Cardiac ventricle fibroblast (primary cell): Measurements from ENCODE around the gene SEC14L3. TPM values are rescaled to one million over a fixed set of nuclear protein-coding genes. Genes with fewer than 3 reads are reported as not detected.

ENCODE experiments used
- total RNA-seq: library from RNA; depleted of rRNA; stranded (reverse); fragments of >200 nt; gene quantifications from 2 replicates; pipeline ENCODE4 v1.2.3, GENCODE V29; 2015

Gene SEC14L3
- total RNA-seq = not detected in 2 replicates

DNA sequence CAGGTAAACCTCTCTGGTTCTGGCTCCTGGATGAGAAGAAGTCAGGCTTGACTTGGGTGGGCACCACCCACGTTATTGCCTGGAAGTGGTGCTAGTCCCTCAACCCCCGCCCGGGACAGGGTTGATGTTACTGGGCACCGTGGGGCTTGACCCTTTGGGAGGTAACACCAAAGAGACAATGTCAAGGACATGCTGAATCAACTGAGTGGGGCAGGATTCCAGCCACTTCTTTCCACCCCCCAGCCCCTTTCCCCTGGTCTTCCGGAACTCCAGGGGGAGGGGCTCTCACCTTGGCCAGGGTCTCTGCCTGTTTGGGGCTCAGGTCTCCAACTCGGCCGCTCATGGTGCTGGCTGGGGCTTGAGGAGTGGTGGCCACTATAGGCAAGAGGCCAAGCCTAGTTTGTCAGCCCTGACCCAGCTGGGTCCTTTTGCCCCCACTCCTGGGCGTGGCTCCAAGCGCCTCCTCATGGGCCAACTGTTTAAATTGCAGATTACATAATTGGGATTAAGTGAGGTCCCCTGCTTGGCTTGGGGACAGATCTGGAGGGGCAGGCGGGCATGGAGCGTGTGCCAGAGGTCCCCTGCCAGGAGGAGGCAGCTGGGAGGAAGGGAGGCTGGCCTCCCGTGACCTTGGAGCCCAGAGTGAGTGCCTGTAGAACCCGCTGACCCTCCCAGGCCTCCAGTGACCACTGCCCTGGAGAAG, at the start of gene SEC14L3:
Gene SEC14L3 (minus strand): TSS at position 402 of the 703 bp plus-strand sequence. CDS start 59 bp downstream, at position 343.

DNA sequence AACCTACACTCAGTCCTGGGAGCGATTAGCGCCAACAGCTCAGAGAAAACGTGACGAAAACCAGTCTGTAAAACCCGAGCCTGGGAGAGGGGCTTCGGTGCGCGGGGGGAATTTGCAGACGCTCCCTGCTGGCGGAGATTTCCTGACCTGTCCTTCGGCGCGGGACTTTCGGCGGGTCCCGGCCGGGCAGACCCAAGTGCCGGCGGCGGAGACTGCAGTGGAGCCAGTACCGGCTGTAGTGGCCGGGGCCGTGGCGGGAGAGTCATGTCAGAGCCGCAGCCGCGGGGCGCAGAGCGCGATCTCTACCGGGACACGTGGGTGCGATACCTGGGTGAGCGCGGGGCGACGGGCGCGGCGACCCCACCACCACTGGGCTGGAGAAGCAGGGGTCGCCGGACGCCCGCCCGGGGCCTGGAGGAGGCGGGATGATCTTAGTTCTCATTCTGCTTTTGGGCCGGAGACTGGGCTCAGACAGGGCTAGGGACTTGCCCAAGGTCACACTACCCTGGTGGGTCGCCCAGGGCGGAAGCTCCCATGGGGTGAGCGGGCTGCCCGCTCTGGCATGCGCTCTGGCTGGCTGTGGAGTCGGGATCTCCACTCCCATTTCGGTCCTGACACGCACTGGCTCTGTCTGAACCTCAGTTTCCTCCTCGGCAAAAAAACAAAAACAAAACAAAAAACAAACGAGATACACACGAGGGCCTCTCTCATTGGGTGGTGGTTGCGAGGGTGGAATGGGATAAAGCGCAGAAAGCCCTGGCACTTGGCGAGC, 46.0 kb downstream of the SEC14L3 start, which contains the start of gene MTFP1:
Gene MTFP1 (plus strand): TSS at position 153 of the 772 bp plus-strand sequence. CDS start 112 bp downstream, at position 265.

Other genes starting within 250 kb of the SEC14L3 start
- 0.19 and 0.54 TPM in 2 replicates for gene LIF, start 225.3 kb downstream of the SEC14L3 start, total RNA-seq
- gene OSM, start 205.2 kb downstream of the SEC14L3 start, total RNA-seq = not detected in 2 replicates
- gene CASTOR1, start 182.5 kb downstream of the SEC14L3 start, total RNA-seq = 18.9 and 24.0 TPM in 2 replicates
- 16.5 and 16.6 TPM in 2 replicates for gene TBC1D10A, start 145.1 kb downstream of the SEC14L3 start, total RNA-seq
- gene SF3A1, start 115.1 kb downstream of the SEC14L3 start, total RNA-seq = 47.0 and 70.0 TPM in 2 replicates
- 0.73 and 1.5 TPM in 2 replicates for gene CCDC157, start 115.0 kb downstream of the SEC14L3 start, total RNA-seq
- gene RNF215, start 84.6 kb downstream of the SEC14L3 start, total RNA-seq = 13.3 and 19.8 TPM in 2 replicates
- gene SEC14L2, start 75.0 kb downstream of the SEC14L3 start, total RNA-seq = 11.5 and 30.1 TPM in 2 replicates
- gene MTFP1, start 46.2 kb downstream of the SEC14L3 start, total RNA-seq = 6.4 and 14.3 TPM in 2 replicates
- gene SEC14L4, start 33.7 kb upstream of the SEC14L3 start, total RNA-seq = 0.15 TPM in 1 of 2 replicates, not detected in the other
- gene SEC14L6, start 74.7 kb upstream of the SEC14L3 start, total RNA-seq = 0.25 TPM in 1 of 2 replicates, not detected in the other
- gene GAL3ST1, start 102.6 kb upstream of the SEC14L3 start, total RNA-seq = 0.49 and 0.56 TPM in 2 replicates
- 54.9 and 56.1 TPM in 2 replicates for gene PES1, start 119.9 kb upstream of the SEC14L3 start, total RNA-seq
- 9.3 and 9.6 TPM in 2 replicates for gene TCN2, start 135.2 kb upstream of the SEC14L3 start, total RNA-seq
- 6.1 and 6.6 TPM in 2 replicates for gene SLC35E4, start 163.8 kb upstream of the SEC14L3 start, total RNA-seq
- gene DUSP18, start 195.9 kb upstream of the SEC14L3 start, total RNA-seq = 4.2 and 5.4 TPM in 2 replicates
- gene OSBP2, start 222.9 kb upstream of the SEC14L3 start, total RNA-seq = 0.44 and 0.81 TPM in 2 replicates